ENCODE data around the gene CLOCK.

The CLOCK gene

DNA sequence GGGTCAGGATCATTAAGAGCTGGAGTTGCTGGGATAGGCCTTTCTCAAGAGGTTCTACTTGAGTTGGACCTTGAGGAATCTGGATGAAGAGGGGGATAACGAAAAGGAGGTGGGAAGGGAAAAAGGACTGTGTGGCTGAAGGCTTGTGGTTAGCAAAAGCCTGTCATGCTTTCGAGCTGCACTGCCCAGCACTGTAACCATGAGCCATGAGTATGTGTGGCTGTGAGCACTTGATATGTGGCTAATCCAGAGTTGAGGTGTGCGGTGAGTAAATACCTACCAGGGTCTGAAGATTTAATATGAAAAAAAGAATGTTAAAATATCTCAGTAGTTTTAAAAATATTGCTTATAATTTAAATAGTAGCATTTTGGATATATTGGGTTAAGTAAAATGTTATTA is 139.6 kb downstream of the CLOCK start:
- H3K27me3 ChIP-seq (ENCODE audit: control insufficient read depth in 1 of 2, insufficient read depth in 2 of 2, low read length in 2 of 2), result no peaks in the 10 kb centered on the region
- H3K9me3 ChIP-seq (ENCODE audit: control insufficient read depth in 1 of 2, low read length in 2 of 2), result no peaks in the 10 kb centered on the region
- H3K4me3 ChIP-seq (ENCODE audit: low read depth in 1 of 2, low read length in 2 of 2), result no peak overlapping the region
- no peak overlapping the region for H3K9ac ChIP-seq (ENCODE audit: low read depth in 1 of 2, low read length in 2 of 2)
- H3K4me1 ChIP-seq (ENCODE audit: control insufficient read depth in 1 of 2, insufficient read depth in 2 of 2, low read length in 2 of 2), result peaks cover 0 to 6% of the 10 kb centered on the region in 2 donors
- H3K27ac ChIP-seq (ENCODE audit: low read depth, low read length), result no peak overlapping the region
- peaks cover 6 to 25% of the 10 kb centered on the region in 2 donors for H3K36me3 ChIP-seq (ENCODE audit: control insufficient read depth in 1 of 2, insufficient read depth in 2 of 2, low read length in 2 of 2)

DNA sequence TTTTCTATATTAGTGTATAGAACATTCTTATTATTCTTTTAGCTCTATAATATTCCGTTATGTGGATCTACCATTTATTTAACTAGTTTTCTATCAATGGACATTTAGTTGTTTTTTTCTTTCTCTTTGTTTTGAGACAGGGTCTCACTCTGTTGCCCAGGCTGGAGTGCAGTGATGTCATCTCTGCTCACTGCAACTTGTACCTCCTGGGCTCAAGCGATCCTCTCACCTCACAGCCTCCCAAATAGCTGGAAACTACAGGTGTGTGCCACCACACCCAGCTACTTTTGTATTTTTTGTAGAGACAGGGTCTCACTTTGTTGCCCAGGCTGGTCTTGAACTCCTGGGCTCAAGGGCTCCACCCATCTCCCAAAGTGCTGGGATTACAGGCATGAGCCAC is 140.2 kb downstream of the CLOCK start:
- Histone ChIP-seq H3K27me3 (ENCODE audit: control insufficient read depth in 1 of 2, insufficient read depth in 2 of 2, low read length in 2 of 2) (no peaks in the 10 kb centered on the region), H3K27ac (ENCODE audit: low read depth, low read length) (no peak overlapping the region), H3K36me3 (ENCODE audit: control insufficient read depth in 1 of 2, insufficient read depth in 2 of 2, low read length in 2 of 2) (peaks cover 6 to 21% of the 10 kb centered on the region in 2 donors), H3K4me1 (ENCODE audit: control insufficient read depth in 1 of 2, insufficient read depth in 2 of 2, low read length in 2 of 2) (peaks cover 0 to 6% of the 10 kb centered on the region in 2 donors), H3K9me3 (ENCODE audit: control insufficient read depth in 1 of 2, low read length in 2 of 2) (no peaks in the 10 kb centered on the region), H3K4me3 (ENCODE audit: low read depth in 1 of 2, low read length in 2 of 2) (no peak overlapping the region), H3K9ac (ENCODE audit: low read depth in 1 of 2, low read length in 2 of 2) (no peak overlapping the region)

DNA sequence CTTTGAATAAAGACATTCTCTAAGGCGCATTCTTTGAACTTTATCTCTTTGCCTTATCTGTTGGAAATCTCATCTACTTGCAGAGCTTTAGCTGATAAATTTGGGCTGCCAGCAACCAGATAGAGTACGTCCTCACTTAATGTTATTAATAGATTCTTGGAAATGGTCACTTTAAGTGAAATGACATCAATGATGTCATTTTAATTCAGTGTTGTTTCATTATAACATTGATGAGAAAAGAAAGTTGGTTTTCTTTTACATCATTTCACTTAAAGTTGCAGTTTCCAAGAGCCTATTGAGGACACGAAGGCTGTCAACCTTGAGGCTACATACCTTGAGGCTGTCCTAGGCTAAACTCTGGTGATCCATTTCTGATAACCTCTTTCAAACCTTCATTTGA is 141.6 kb downstream of the CLOCK start:
- peaks cover 0 to 15% of the 10 kb centered on the region in 2 donors for H3K4me1 ChIP-seq (ENCODE audit: control insufficient read depth in 1 of 2, insufficient read depth in 2 of 2, low read length in 2 of 2)
- H3K4me3 ChIP-seq (ENCODE audit: low read depth in 1 of 2, low read length in 2 of 2), result no peak overlapping the region
- H3K27ac ChIP-seq (ENCODE audit: low read depth, low read length), result no peak overlapping the region
- peaks cover 9 to 20% of the 10 kb centered on the region in 2 donors for H3K36me3 ChIP-seq (ENCODE audit: control insufficient read depth in 1 of 2, insufficient read depth in 2 of 2, low read length in 2 of 2)
- no peaks in the 10 kb centered on the region for H3K9me3 ChIP-seq (ENCODE audit: control insufficient read depth in 1 of 2, low read length in 2 of 2)
- no peak overlapping the region for H3K9ac ChIP-seq (ENCODE audit: low read depth in 1 of 2, low read length in 2 of 2)
- no peaks in the 10 kb centered on the region for H3K27me3 ChIP-seq (ENCODE audit: control insufficient read depth in 1 of 2, insufficient read depth in 2 of 2, low read length in 2 of 2)

DNA sequence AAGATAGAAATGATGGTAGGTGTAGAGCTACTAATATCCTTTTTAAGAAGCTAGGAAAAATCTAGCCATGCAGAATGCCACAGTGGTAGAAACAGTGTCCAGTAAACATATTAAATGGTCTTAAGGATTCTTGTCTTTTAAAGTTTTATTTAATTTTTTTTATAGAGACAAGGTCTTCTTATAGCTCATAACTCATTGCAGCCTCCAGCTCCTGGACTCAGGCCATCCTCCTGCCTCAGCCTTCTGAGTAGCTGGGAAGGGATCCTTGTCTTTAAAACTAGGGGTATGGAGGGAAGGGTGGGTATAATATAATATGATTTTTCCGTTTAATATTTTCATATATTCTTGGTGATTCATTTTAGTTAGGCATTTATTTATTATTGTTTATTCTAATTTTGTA is 147.1 kb downstream of the CLOCK start:
- Histone ChIP-seq H3K9me3 (ENCODE audit: control insufficient read depth in 1 of 2, low read length in 2 of 2) (no peaks in the 10 kb centered on the region), H3K27me3 (ENCODE audit: control insufficient read depth in 1 of 2, insufficient read depth in 2 of 2, low read length in 2 of 2) (no peaks in the 10 kb centered on the region), H3K4me1 (ENCODE audit: control insufficient read depth in 1 of 2, insufficient read depth in 2 of 2, low read length in 2 of 2) (peaks cover 25 to 41% of the 10 kb centered on the region in 2 donors), H3K36me3 (ENCODE audit: control insufficient read depth in 1 of 2, insufficient read depth in 2 of 2, low read length in 2 of 2) (peaks cover 6 to 9% of the 10 kb centered on the region in 2 donors), H3K27ac (ENCODE audit: low read depth, low read length) (no peak overlapping the region), H3K4me3 (ENCODE audit: low read depth in 1 of 2, low read length in 2 of 2) (peak overlapping the region; percentile 28 to 52), H3K9ac (ENCODE audit: low read depth in 1 of 2, low read length in 2 of 2) (no peak overlapping the region)

DNA sequence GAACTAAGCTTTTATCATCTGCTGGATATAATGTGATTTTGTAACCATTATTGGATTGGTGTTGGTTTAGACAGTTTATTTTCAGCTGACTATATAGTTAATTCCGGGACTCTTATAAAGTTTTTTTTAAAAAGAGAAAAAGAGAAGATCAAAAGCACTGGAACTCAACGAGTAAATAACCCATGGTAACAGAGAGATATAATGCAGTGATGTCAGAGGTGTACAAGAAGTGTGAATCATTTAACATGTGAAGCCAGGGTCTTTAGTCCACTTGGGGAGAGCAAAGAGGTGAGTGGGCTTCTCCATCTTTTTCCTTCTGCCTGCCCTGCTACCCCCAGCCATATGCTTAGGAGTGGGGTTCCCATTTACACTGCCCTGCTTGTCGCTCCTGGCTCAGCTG is 147.7 kb downstream of the CLOCK start:
- no peak overlapping the region for H3K27ac ChIP-seq (ENCODE audit: low read depth, low read length)
- no peak overlapping the region for H3K9ac ChIP-seq (ENCODE audit: low read depth in 1 of 2, low read length in 2 of 2)
- no peaks in the 10 kb centered on the region for H3K9me3 ChIP-seq (ENCODE audit: control insufficient read depth in 1 of 2, low read length in 2 of 2)
- peaks cover 6 to 9% of the 10 kb centered on the region in 2 donors for H3K36me3 ChIP-seq (ENCODE audit: control insufficient read depth in 1 of 2, insufficient read depth in 2 of 2, low read length in 2 of 2)
- no peaks in the 10 kb centered on the region for H3K27me3 ChIP-seq (ENCODE audit: control insufficient read depth in 1 of 2, insufficient read depth in 2 of 2, low read length in 2 of 2)
- H3K4me3 ChIP-seq (ENCODE audit: low read depth in 1 of 2, low read length in 2 of 2), result peak overlapping the region; percentile 28 to 52
- H3K4me1 ChIP-seq (ENCODE audit: control insufficient read depth in 1 of 2, insufficient read depth in 2 of 2, low read length in 2 of 2), result peaks cover 25 to 41% of the 10 kb centered on the region in 2 donors

DNA sequence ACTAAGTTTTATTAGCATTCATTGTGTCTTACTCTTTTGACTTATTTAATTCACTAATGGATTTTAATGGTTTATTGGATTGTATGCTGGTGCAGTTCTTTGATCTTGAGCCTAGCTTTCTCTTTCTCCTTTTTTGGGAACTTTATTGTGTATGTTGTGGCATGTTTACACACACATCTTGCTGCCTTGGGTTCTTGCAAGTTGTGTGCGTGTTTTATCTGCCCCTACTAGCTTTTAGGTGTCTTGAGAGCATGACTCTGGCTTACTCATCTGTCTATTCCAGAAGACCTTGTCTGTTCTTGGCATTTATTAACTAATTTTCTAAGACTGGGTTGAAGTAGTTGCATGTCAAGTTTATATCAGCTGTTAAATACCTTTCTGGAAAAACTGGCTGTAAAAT is 148.2 kb downstream of the CLOCK start:
- Histone ChIP-seq H3K4me1 (ENCODE audit: control insufficient read depth in 1 of 2, insufficient read depth in 2 of 2, low read length in 2 of 2) (peaks cover 25 to 41% of the 10 kb centered on the region in 2 donors), H3K9ac (ENCODE audit: low read depth in 1 of 2, low read length in 2 of 2) (peak overlapping the region in 1 of 2 donors; percentile 85), H3K27ac (ENCODE audit: low read depth, low read length) (peak overlapping the region; percentile 8)

DNA sequence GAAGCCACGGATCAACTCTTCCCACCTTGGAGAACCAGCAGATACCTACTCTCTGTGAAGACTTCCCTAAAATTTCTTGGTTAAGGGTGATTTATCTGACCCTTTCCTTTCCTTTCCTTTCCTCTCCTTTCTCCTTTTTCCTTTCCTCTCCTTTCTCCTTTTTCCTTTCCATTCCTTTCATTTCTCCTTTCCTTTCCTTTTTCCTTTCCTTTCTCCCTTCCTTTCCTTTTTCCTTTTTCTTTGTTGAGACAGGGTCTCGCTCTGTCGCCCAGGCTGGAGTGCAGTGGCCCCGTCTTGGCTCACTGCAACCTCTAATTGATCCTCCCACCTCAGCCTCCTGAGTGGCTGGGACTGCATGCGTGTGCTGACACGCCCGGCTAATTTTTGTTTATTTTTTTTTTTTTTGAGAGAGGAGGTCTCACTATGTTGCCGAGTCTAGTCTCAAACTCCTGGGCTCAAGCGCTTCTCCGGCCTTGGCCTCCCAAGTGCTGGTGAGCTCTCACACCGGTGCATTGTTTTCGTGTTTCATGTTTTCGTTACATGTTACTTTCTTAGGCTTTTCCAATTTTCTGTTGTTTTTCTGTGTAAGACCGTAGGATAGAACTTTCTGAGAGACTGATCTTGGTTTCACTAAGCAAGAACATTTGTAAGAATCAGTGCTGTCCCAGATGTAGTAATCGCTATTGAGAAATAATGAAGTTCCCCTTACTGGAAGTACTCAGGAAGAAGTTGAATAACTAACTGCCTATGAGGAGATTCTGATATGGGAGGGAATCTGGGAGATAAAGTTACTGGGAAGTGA is 149.0 kb downstream of the CLOCK start:
- peak overlapping the region; percentile 68 to 85 for H3K9ac ChIP-seq (ENCODE audit: low read depth in 1 of 2, low read length in 2 of 2)

More for the DNA sequence above, 148.2 kb downstream of the CLOCK start:
- Histone ChIP-seq H3K9me3 (ENCODE audit: control insufficient read depth in 1 of 2, low read length in 2 of 2) (no peaks in the 10 kb centered on the region), H3K36me3 (ENCODE audit: control insufficient read depth in 1 of 2, insufficient read depth in 2 of 2, low read length in 2 of 2) (peaks cover 3 to 6% of the 10 kb centered on the region in 2 donors), H3K4me3 (ENCODE audit: low read depth in 1 of 2, low read length in 2 of 2) (peak overlapping the region; percentile 76 to 97), H3K27me3 (ENCODE audit: control insufficient read depth in 1 of 2, insufficient read depth in 2 of 2, low read length in 2 of 2) (no peaks in the 10 kb centered on the region)

DNA sequence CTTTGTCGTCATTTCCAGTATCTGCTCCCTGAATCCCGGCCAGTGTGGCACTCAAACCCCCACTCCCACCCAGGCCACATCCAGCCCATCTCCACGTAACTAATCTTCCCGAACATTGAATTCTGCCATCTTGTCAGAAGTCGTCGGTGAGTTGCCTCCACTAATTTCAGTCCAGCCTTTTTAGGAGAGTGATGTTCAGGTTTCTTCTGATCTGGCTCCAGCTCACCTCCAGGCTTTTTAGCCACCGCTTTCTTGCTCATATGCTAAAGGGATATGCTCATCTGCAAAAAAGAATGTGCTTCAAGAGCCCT is 149.6 kb downstream of the CLOCK start:
- peak overlapping the region; percentile 98 for H3K27ac ChIP-seq (ENCODE audit: low read depth, low read length)
- H3K4me3 ChIP-seq (ENCODE audit: low read depth in 1 of 2, low read length in 2 of 2), result peak overlapping the region; percentile 76 to 97
- peaks cover 25 to 41% of the 10 kb centered on the region in 2 donors for H3K4me1 ChIP-seq (ENCODE audit: control insufficient read depth in 1 of 2, insufficient read depth in 2 of 2, low read length in 2 of 2)
- no peaks in the 10 kb centered on the region for H3K9me3 ChIP-seq (ENCODE audit: control insufficient read depth in 1 of 2, low read length in 2 of 2)
- H3K36me3 ChIP-seq (ENCODE audit: control insufficient read depth in 1 of 2, insufficient read depth in 2 of 2, low read length in 2 of 2), result peaks cover 3 to 6% of the 10 kb centered on the region in 2 donors
- H3K27me3 ChIP-seq (ENCODE audit: control insufficient read depth in 1 of 2, insufficient read depth in 2 of 2, low read length in 2 of 2), result no peaks in the 10 kb centered on the region
- peak overlapping the region; percentile 68 to 85 for H3K9ac ChIP-seq (ENCODE audit: low read depth in 1 of 2, low read length in 2 of 2)

More for the DNA sequence above, 149.0 kb downstream of the CLOCK start:
- Histone ChIP-seq H3K27ac (ENCODE audit: low read depth, low read length) (peak overlapping the region; percentile 98), H3K27me3 (ENCODE audit: control insufficient read depth in 1 of 2, insufficient read depth in 2 of 2, low read length in 2 of 2) (no peaks in the 10 kb centered on the region), H3K36me3 (ENCODE audit: control insufficient read depth in 1 of 2, insufficient read depth in 2 of 2, low read length in 2 of 2) (peaks cover 3 to 6% of the 10 kb centered on the region in 2 donors), H3K4me3 (ENCODE audit: low read depth in 1 of 2, low read length in 2 of 2) (peak overlapping the region; percentile 76 to 97), H3K9me3 (ENCODE audit: control insufficient read depth in 1 of 2, low read length in 2 of 2) (no peaks in the 10 kb centered on the region), H3K4me1 (ENCODE audit: control insufficient read depth in 1 of 2, insufficient read depth in 2 of 2, low read length in 2 of 2) (peaks cover 25 to 41% of the 10 kb centered on the region in 2 donors)

DNA sequence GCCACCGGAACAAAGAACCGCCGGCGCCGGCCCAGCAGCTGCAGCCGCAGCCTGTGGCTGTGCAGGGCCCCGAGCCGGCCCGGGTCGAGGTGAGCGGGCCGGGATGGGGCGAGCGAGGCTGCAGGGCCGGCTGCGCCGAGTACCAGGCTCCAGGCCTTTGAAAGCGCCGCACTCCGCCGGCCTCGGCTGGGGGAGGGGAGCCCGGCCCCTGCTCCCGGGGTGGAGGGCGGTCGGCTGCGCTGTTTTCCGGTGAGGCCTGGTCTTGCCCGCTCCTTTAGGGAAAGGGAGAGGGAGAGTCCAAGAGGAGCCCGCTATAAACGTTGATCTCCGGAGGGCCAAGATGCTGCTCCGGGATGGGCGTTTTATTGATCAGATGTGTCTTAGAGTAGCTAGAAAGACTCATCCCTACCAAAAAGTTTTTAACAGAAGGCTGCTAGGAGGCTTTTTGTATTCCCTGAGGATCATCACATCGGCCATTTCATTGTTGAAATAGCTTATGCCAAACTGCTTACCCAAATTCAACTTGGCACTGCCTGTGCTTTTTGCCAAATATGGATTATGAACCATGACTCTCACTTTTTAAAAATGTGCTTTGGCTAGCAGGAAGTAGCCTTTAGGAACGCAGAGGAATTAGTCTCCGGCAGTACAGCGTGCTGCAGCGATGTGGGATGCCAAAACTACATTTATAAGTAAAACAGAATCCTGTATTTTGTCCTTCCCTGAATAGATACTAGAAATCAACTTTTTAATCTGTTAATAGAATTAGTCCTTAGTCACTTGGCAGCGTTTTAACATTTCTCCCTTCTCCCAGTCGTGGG is 150.2 kb downstream of the CLOCK start:
- Histone ChIP-seq H3K9me3 (ENCODE audit: control insufficient read depth in 1 of 2, low read length in 2 of 2) (no peaks in the 10 kb centered on the region), H3K27ac (ENCODE audit: low read depth, low read length) (peak overlapping the region; percentile 98), H3K9ac (ENCODE audit: low read depth in 1 of 2, low read length in 2 of 2) (peak overlapping the region; percentile 68 to 85), H3K4me3 (ENCODE audit: low read depth in 1 of 2, low read length in 2 of 2) (peak overlapping the region; percentile 76 to 97), H3K27me3 (ENCODE audit: control insufficient read depth in 1 of 2, insufficient read depth in 2 of 2, low read length in 2 of 2) (no peaks in the 10 kb centered on the region), H3K36me3 (ENCODE audit: control insufficient read depth in 1 of 2, insufficient read depth in 2 of 2, low read length in 2 of 2) (peaks cover 3 to 6% of the 10 kb centered on the region in 2 donors), H3K4me1 (ENCODE audit: control insufficient read depth in 1 of 2, insufficient read depth in 2 of 2, low read length in 2 of 2) (peaks cover 25 to 41% of the 10 kb centered on the region in 2 donors)

Measured in duodenal mucosa (tissue), 2 donors.